Smooth muscle cell (in vitro differentiated cells): ENCODE data around the gene NOC2L. TPM values are rescaled to one million over a fixed set of nuclear protein-coding genes. Genes with fewer than 3 reads are reported as not detected.

Experiments
- DNase-seq: peaks from one replicate; lab custom pipeline; 2025; ENCODE audit not compliant: unreplicated experiment; lab: John Stamatoyannopoulos, UW
- H2AFZ ChIP-seq: fragments of 200-600 bp; sonication (generic); 2 replicates; pipeline ENCODE4 v1.6.0; 2016; ENCODE audit warnings: antibody characterized with exemption, low read depth, mild to moderate bottlenecking
- H3F3A ChIP-seq: fragments of 200-600 bp; sonication (generic); 2 replicates; pipeline ENCODE4 v1.6.0; 2017; ENCODE audit warnings: antibody characterized with exemption, low read depth
- H3K27ac ChIP-seq: fragments of 200-600 bp; sonication (generic); 2 replicates; pipeline ENCODE4 v1.5.1; 2016; ENCODE audit warnings: low read depth, mild to moderate bottlenecking
- H3K27me3 ChIP-seq: fragments of 200-600 bp; sonication (generic); 2 replicates; pipeline ENCODE4 v1.6.1; 2016; ENCODE audit warnings: low read depth, mild to moderate bottlenecking
- H3K36me3 ChIP-seq: fragments of 200-600 bp; sonication (generic); 2 replicates; pipeline ENCODE4 v1.5.1; 2016; ENCODE audit warnings: low read depth
- H3K4me1 ChIP-seq: fragments of 200-600 bp; sonication (generic); 2 replicates; pipeline ENCODE4 v1.5.1; 2016; ENCODE audit warnings: low read depth
- H3K4me2 ChIP-seq: fragments of 200-600 bp; sonication (generic); 2 replicates; pipeline ENCODE4 v1.6.0; 2016; ENCODE audit warnings: mild to moderate bottlenecking
- H3K4me3 ChIP-seq: fragments of 200-600 bp; sonication (generic); 2 replicates; pipeline ENCODE4 v1.5.1; 2016; ENCODE audit warnings: mild to moderate bottlenecking
- H3K79me2 ChIP-seq: fragments of 200-600 bp; sonication (generic); 2 replicates; pipeline ENCODE4 v1.6.0; 2016; ENCODE audit warnings: low read depth, mild to moderate bottlenecking
- H3K9ac ChIP-seq: fragments of 200-600 bp; sonication (generic); 2 replicates; pipeline ENCODE4 v1.6.0; 2016; ENCODE audit warnings: low read depth
- H3K9me3 ChIP-seq: fragments of 200-600 bp; sonication (generic); replicated peaks from 2 replicates; pipeline ENCODE4 v1.5.1; 2016; ENCODE audit warnings: low read depth
- H4K20me1 ChIP-seq: fragments of 200-600 bp; sonication (generic); 2 replicates; pipeline ENCODE4 v1.6.0; 2016; ENCODE audit warnings: low read depth
- WGBS: methylation state at CpG from one replicate; pipeline ENCODE4 v1.1.7; 2016; ENCODE audit warnings: low lambda C conversion rate; 5-methylcytosine and 5-hydroxymethylcytosine counted together
- polyA plus RNA-seq: library from polyadenylated mRNA; unstranded; fragments of >200 nt; fragmentation: Nextera tagmentation; extraction: Ambion mirVana; gene quantifications from 2 replicates; pipeline ENCODE4 v1.2.1, GENCODE V29; 2016
- total RNA-seq: library from RNA; depleted of rRNA; stranded (reverse); fragments of >200 nt; gene quantifications from 2 replicates; pipeline ENCODE4 v1.2.3, GENCODE V29; 2014
- TF ChIP-seq, protein P1 (sequence below): fragments of 200-600 bp; sonication (generic); IDR thresholded peaks from 2 replicates; pipeline ENCODE4 v1.5.1; 2017; ENCODE audit warnings: borderline replicate concordance, mild to moderate bottlenecking, antibody characterized with exemption; ENCODE audit not compliant: insufficient read depth, poor library complexity, severe bottlenecking

The NOC2L gene
- total and polyA plus RNA-seq, 2 experiments from 2014 or later, result 38.9 to 64.0 TPM

DNA sequence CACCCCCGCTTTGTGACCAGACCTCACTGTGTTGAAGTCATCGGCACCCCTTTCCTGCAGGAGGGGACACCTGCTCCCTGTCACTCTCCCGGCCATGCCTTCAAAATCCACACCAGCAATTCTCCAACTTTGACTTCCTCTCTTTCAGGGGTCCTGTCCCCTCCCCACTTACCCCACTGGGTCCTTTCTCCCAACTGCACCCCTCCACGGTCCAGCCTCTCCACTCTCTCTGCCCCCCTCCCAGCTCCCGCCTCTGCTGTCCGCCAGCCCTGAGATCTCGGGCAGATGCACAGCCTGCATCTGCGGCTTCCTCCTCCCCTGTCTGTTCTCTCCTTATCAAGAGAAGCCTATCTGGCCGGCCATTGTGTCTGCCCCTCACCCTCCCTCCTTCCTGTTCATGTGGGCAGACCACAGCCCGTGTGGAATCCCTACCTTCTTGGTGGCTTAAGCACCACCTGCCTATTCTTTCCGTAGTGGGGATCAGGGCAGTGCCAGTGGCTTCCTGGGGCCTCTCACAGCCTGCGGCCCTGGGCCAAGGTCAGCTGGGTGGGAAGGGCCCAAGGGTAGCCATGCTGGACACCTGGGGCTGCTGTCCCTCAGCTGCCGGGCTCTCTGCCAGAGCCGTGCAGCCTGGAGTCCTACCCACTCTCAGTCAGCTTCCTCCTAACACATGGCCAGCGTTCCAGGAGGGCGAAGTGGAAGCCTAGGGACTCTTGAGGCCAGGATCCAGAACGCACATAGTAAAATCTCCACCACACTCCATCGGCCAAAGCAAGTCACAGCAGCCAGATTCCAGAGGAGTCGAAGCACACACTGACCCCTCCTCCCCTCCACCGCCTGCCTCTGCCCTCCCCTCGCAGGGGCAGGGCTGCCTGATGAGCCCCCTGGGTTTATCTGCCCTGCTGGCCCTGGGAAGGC, 46.0 kb upstream of the NOC2L start:
- no peak overlapping the region for H3K9ac ChIP-seq
- peaks cover 9% of the 10 kb centered on the region for H3K4me1 ChIP-seq
- peaks cover 15% of the 10 kb centered on the region for H4K20me1 ChIP-seq
- no peaks in the 10 kb centered on the region for H3K9me3 ChIP-seq
- no peaks in the 10 kb centered on the region for H3K79me2 ChIP-seq
- H3K4me3 ChIP-seq, result no peak overlapping the region
- no peaks in the 10 kb centered on the region for H3K36me3 ChIP-seq
- DNase-seq, result no peak
- no peak overlapping the region for H3K27ac ChIP-seq
- no peaks in the 10 kb centered on the region for H3K27me3 ChIP-seq
- WGBS, result 38% methylated on average over 21 of the region's 21 CpGs
- H2AFZ ChIP-seq, result no peak overlapping the region
- peak overlapping the region; percentile 72 for H3K4me2 ChIP-seq
- TF ChIP-seq, protein P1, sequence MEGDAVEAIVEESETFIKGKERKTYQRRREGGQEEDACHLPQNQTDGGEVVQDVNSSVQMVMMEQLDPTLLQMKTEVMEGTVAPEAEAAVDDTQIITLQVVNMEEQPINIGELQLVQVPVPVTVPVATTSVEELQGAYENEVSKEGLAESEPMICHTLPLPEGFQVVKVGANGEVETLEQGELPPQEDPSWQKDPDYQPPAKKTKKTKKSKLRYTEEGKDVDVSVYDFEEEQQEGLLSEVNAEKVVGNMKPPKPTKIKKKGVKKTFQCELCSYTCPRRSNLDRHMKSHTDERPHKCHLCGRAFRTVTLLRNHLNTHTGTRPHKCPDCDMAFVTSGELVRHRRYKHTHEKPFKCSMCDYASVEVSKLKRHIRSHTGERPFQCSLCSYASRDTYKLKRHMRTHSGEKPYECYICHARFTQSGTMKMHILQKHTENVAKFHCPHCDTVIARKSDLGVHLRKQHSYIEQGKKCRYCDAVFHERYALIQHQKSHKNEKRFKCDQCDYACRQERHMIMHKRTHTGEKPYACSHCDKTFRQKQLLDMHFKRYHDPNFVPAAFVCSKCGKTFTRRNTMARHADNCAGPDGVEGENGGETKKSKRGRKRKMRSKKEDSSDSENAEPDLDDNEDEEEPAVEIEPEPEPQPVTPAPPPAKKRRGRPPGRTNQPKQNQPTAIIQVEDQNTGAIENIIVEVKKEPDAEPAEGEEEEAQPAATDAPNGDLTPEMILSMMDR, result no peak
- no peaks in the 10 kb centered on the region for H3F3A ChIP-seq

- H3K9me3 ChIP-seq, result no peaks in the 10 kb centered on the region
- peaks cover under 1% of the 10 kb centered on the region for H3K79me2 ChIP-seq
- H4K20me1 ChIP-seq, result peaks cover 15% of the 10 kb centered on the region
- no peak overlapping the region for H3K4me3 ChIP-seq
- H3K27me3 ChIP-seq, result no peaks in the 10 kb centered on the region
- H3K9ac ChIP-seq, result no peak overlapping the region
- H3K4me2 ChIP-seq, result no peak overlapping the region
- H2AFZ ChIP-seq, result no peak overlapping the region
- peaks cover 9% of the 10 kb centered on the region for H3K4me1 ChIP-seq
- TF ChIP-seq, protein P1, result no peak
- no peak overlapping the region for H3K27ac ChIP-seq
- DNase-seq, result no peak
- H3F3A ChIP-seq, result no peaks in the 10 kb centered on the region
- 81% methylated on average over 7 of the region's 7 CpGs for WGBS
- H3K36me3 ChIP-seq, result no peaks in the 10 kb centered on the region
These were observed 45.3 kb upstream of the NOC2L start for GRCh38 chr1:1004420-1004779.

DNA sequence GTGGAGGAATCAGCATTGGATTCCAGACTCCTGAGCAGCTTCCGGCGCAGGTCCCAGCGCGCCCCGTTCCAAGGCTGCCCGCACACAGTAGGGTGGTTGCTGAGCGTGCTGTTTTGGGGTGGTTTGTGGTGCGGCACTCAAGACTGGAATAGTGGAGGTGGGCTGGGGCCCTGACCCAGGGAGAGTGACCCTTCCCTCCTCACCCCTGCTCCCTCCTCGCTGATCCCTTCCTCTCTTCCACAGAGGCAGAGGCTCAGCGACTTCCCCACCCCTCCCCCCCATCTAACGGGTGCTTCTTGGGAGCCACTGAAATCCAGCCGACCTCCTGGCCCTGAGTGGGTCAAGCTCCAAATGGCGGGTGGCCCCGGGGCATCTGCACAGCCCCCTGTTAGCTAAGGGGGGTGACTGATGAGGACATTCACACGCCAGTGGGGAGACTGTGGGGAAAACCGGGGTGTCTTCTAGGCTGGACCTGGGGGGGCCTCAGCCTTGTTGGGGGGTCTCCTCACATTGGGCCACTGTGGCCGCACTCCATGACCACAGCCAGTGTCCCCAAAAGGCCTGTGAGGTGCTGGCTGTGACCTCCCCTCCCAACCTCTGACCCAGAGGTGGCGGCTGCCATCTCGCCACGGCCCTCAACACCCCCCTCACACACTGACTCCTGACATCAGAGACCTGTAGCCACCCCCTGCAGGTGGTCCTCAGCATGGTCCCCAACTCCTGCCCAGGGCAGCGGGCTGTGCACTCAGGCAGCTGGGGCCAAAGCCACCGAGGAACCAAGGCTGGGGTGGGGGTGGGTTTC, 44.8 kb upstream of the NOC2L start:
- peaks cover 15% of the 10 kb centered on the region for H4K20me1 ChIP-seq
- no peak for DNase-seq

More for the DNA sequence above, 44.8 kb upstream of the NOC2L start:
- Histone ChIP-seq H3K27me3 (no peaks in the 10 kb centered on the region), H3K27ac (no peak overlapping the region), H3F3A (no peaks in the 10 kb centered on the region), H2AFZ (no peak overlapping the region), H3K36me3 (no peaks in the 10 kb centered on the region), H3K4me1 (peaks cover 9% of the 10 kb centered on the region), H3K79me2 (peaks cover 3% of the 10 kb centered on the region), H3K4me3 (no peak overlapping the region), H3K4me2 (no peak overlapping the region), H3K9ac (no peak overlapping the region), H3K9me3 (no peaks in the 10 kb centered on the region)
- TF ChIP-seq, protein P1, result no peak
- WGBS, result 86% methylated on average over 20 of the region's 22 CpGs
